NCI-H1092 treated with DMSO at 0.1 percent for 48 hours (cell line): ENCODE measurements around the gene SLFN12L.
"Not testable (repeated sequence)": the region's sequence is repeated elsewhere in the genome, so short reads cannot be mapped to it uniquely, and the experiment has no call there.

ENCODE experiments used
- DNase-seq: peaks from one replicate; lab custom pipeline; 2025; lab: John Stamatoyannopoulos, UW

Gene SLFN12L

DNA sequence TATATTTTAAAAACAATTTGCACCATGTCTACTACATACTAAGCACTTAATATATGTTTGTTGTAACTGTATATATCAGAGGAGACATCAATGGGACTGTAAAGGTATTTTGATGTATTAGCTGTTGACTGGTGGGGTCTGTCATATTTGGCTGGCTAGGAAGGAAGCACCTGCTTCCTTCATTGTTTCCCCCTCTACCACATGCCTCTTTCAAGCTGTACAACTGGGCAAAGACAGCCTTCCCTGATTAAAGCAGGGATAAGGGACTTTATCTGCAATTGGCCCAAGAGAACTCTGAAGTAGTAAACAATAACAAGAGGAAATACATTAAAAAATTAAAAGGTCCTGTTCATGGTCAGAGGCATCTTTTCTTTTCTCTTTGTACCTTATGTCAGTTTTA lies 5.5 kb upstream of the SLFN12L start:
- no peak for DNase-seq

DNA sequence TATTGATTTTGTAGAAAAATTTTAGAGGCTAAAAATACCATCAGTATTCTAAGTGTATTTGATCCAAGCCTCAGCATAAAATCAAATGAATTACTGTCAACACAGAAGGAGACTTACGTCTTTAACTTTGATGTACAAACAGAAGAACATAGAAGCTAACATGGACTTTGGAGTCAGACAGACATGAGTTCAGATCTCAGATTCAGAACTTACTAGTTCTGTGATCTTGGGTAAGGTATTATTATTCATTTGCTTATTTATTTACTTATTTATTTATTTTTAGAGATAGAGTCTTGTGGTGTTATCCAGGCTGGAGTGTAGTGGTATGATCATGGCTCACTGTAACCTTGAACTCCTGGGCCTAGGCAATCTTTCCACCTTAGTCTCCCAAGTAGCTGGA lies 4.0 kb upstream of the SLFN12L start:
- no peak for DNase-seq

DNA sequence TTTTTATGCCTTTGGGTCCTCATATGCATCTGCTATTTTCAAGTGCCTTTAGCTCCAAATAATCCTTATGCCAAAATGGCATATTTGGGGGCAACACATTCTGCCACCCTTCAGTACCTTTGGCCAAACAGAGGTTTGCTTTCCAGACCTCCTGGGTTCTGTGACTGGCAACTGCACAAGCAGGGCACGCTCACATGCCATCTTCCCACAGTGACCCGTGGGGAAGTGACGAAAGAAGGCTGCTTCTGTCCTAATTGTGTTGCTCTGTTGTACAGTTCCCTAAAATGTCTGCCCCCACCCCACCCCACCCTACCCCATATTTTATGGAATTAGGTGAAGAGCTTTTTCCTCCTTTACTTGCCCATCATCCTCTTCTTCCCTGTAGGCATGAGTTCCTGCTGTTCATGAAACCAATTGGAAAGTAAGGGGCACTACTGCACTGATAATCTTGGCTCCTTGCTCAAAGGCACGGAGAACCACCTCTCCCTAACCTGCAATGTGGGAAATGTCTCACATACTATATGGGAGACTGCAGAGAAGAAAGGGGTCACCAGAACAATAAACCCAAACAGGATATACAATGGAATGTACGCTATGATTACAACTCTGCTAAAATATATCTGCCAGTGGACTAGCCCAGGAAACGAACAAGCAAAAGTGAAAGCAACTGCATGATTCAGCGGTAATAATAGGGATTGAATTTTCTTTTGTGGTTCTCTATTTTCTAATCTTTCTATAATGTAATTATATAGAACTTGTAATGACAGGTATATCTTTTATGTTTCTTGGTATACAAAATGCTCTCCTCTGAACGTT lies 3.3 kb upstream of the SLFN12L start:
- no peak for DNase-seq

DNA sequence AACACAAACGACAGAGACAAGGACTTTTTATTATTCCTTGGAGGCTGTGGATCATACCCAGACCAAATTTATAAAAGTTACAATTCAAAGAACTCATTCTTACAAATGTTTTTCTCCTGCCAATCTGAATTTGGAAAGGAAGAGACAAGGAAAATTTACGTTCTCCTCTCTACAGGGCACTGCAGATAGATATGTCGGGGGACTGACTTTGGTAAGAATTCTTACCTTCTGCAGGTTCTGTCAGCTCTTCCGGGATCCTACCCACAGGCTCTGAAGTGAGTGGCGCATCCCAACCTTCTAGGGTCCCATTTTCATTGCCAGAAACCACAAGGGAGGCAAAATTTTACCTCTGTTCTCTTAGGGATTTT lies 2.2 kb upstream of the SLFN12L start:
- no peak for DNase-seq

DNA sequence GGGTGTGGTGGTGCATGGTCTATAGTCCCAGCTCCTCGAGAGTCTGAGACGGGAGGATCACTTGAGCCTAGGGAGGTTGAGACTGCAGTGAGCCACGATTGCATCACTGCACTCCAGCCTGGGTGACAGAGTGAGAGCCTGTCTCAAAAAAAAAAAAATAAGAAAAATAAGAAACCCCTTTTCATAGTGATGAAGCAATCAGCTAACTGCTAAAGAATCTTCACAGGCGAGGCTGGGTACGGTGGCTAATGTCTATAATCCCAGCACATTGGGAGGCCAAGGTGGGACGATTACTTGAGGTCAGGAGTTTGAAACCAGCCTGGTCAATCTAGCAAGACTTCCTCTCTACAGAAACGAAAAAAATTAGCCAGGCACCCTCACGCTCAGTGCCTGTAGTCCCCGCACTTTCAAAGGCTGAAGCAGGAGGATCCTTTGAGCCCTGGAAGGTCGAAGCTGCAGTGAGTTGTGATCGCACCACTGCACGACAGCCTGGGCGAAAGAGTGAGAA lies 760 bp downstream of the SLFN12L start:
- no peak for DNase-seq

DNA sequence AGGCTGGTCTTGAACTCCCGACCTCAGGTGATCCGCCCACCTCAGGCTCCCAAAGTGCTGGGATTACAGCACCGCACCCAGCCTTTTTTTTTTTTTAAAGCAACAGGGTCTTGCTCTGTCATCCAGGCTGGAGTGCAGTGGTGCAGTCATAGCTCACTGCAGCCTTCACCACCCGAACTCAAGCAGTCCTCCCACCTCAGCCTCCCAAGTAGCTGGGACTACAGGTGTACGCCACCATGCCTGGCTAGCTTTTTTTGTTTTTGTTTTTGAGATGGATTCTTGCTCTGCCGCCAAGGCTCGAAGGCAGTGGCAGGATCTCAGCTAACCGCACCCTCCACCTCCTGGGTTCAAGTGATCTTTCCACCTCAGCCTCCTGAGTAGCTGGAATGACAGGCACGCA lies 2.1 kb downstream of the SLFN12L start:
- DNase-seq, result not testable (repeated sequence)

DNA sequence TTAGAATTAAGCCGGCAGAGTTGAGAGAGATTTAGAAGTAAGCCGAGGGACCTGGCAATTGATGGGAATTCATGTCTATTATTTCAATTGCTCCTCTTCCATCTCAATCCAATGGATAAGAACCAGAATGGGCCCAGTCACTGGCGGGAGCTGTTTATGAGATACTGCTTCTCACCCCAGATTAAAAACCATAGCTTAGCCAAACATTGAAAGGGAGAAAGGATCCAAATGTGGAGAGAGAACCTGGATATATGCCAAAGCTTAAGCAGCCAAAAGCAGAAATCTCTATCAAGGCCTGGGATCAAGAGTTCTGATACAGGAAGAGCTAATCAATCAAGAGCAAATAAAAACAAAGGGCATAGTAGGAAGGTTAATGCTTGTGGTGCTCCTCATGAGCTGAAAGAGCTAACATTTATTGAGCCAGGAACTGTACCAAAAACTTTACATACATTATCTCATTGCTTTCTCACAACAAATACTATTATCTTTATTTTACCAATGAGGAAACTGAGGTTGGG lies 2.8 kb downstream of the SLFN12L start:
- no peak for DNase-seq

DNA sequence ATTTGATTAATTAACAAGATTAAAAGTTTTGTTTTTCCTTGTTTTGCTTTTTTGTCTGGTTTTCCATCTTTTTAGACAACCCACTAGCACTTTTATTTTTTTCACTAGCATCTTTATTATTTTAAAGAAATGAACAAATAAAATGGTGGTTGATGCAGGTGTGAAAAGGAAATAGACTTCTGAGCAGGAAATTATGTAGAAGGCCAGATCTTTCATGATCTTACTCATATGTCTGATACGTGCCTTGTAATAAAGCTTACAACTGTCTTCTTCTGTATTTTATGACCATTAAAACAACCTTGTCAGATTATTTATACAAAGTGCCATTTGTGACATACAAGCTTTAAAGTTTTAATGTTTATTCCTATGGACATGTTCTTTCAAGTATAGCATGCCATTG lies 6.3 kb downstream of the SLFN12L start:
- DNase-seq, result no peak

DNA sequence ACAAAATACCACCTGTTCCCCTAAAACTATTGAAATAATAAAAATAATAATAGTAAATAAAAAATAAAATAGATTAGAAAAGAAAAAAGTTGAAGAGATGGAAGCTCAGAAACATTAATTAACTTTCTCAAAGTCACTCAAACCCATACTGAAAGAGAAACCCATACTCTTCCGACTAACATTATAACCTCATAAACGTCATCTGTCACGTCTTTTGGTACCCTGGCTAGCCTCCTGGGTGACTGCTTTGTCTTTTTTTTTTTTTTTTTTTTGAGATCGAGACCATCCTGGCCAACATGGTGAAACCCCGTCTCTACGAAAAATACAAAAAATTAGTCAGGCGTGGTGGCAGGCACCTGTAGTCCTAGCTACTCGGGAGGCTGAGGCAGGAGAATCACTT lies 7.6 kb downstream of the SLFN12L start:
- no peak for DNase-seq

DNA sequence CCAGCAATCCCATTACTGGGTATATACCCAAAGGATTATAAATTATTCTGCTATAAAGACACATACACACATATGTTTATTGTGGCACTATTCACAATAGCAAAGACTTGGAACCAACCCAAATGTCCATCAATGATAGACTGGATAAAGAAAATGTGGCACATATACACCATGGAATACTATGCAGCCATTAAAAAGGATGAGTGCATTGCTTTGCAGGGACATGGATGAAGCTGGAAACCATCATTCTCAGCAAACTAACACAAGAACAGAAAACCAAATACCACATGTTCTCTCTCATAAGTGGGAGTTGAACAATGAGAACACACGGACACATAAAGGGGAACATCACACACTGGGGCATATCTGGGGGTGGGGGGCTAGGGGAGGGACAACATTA lies 8.2 kb downstream of the SLFN12L start:
- not testable (repeated sequence) for DNase-seq

DNA sequence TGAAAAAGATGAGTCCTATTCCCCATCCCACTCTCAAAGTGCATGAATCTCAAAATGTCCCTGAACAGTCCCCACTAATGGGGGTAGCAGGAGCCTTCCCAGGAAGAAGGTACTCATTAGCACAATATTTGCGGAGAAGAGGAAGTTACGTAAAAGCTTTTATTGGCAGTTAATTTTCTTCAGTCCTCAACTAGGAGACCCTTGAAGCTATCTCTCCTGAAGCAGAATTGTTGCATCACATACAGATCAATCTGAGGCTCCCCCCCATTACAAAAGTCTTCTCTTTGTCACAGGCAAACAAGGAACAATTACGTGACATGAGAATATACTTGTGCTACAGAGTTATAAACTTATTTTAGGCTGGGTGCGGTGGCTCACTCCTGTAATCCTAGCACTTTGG lies 14.2 kb downstream of the SLFN12L start:
- DNase-seq, result no peak

DNA sequence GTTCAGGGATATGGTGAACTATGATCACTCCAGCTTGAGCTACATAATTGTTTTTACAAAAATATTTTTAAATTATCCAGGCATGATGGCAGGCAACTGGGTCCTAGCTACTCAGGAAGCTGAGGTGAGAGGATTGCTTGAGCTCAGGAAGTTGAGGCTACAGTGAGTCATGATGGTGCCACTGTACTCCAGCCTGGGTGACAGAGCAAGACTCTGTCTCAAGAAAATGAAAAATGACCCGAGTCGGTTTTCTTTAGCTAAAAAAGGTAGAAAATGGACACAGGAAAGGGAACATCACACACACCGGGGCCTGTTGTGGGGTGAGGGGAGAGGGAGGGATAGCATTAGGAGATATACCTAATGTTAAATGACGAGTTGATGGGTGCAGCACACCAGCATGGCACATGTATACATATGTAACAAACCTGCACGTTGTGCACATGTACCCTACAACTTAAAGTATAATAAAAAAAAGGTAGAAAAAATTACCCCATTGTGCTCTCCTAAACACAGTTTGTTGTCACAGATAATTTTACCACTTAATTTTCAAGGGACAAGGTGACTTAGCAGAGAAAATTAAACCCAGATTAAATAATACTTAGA lies 15.7 kb downstream of the SLFN12L start:
- DNase-seq, result not testable (repeated sequence)

DNA sequence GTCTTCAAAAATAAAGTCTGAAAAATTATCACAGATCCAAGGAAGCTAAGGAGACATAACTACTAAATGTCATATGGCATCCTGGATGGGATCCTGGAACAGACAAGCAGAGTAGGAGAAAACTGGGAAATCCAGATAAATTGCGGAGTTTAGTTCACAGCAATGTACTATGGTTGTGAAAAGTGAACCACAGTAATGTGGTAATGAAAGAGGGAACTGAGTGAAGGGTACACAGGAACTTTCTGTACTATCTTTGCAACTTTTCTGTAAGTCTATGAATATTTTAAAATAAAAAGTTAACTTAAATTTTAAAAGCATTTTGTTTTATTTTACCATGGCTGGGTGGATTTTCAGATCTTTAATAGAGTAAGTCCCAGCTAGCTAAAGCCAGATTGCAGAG lies 16.3 kb downstream of the SLFN12L start:
- DNase-seq, result no peak

DNA sequence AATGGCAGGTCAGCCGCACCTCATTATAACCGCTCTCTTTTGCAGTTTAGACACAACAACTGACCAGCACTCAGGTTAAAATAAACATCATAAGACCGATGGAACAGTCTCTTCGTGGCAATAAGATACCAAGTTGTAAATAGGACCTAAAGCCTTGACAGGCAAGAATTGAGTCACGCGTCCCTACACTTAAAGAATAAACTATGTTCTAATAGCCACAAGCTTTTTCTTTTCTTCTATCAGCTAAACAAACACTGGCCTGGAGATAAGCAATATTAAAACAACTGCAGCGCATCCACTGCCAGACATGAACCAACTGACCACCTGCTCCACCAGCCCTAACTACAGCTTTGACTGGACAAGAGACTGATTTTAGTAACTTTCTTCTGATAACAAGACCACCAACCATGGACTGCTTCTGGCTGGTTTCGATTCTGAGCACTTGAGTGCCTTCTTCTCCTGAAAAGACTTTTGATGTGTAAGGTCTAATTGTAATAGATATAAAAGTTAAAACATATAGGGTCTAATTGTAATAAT lies 17.5 kb downstream of the SLFN12L start:
- DNase-seq, result no peak

DNA sequence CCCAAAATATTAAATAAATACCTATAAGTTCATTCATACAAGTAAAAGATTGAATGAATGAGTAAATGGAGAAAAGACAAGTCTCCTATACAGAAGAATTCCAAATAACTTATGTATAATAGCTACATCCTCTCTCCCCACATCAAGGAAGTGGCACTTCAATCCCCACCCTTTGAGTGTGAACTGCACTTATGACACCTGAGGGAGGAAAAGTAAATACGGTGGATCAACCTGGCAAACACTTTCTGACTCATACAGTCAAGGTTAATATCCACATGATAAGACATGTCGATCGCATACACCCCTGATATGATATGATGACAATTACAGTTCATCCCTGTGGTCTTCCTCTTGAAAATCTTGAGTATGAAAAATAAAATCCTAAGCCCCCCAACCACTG lies 18.0 kb downstream of the SLFN12L start:
- no peak for DNase-seq

DNA sequence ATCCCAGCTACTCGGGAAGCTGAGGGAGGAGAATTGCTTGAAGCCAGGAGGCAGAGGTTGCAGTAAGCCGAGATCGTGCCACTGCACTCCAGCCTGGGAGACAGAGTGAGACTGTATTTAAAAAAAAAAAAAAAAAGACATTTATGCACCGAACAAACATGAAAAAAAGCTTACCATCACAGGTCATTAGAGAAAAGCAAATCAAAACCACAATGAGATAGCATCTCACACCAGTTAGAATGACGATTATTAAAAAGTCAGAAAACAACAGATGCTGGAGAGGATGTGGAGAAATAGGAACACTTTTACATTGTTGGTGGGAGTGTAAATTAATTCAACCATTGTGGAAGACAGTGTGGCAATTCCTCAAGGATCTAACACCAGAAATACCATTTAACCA lies 19.0 kb downstream of the SLFN12L start:
- not testable (repeated sequence) for DNase-seq

DNA sequence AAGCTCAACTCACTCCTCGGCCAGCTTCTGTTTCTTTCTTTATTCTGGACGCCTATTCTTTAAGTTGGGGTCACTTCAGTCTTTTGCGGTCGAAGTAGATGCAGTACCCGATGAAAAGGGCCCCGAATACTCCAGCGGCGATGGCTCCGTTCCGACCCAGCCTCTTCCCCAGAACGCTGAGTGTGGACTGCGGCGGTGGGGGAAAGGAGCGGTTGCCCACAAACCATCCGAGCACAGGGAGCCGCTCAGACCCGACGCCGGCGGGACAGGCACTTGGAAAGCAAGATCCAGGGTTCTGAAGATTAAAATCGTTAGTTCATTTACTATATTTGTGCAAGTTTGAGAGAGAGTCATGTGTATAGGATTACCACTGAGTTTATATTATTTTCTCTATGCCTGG lies 22.5 kb downstream of the SLFN12L start:
- no peak for DNase-seq

DNA sequence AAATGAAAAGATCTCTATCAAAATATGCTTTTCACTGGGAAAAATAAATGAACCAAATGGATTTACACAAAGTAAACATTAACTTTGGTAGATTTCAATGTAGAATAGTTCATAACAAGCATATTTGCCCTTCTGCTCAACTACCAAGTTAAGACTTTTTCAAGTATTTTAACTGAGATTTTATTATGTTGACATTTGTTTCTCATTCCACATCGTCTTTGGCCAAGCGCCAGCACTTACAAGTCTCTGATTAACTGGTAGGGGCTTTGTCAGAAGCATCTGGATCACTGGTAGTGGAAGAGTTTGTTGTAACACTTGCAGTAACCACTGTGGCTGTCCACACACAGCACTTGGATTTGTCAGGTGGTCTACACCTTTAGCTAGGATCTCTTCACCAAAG lies 22.9 kb downstream of the SLFN12L start:
- no peak for DNase-seq

DNA sequence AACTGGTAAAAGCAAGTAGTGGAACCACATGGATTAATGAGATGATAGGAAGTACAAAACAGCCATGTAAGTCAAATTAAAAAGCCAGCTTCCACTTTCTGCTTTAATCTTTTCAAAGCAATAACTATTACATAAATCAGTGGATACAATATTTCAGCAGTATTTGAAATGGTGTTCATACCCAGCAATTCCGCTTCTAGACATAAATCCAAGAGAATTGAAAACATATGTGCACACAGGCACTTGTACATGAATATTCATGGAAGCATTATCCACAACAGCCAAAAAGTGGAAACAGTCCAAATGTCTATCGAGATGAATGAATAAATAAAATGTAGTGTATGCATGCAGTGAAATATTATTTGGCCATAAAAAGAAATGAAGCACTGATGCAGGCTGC lies 27.4 kb downstream of the SLFN12L start:
- no peak for DNase-seq

DNA sequence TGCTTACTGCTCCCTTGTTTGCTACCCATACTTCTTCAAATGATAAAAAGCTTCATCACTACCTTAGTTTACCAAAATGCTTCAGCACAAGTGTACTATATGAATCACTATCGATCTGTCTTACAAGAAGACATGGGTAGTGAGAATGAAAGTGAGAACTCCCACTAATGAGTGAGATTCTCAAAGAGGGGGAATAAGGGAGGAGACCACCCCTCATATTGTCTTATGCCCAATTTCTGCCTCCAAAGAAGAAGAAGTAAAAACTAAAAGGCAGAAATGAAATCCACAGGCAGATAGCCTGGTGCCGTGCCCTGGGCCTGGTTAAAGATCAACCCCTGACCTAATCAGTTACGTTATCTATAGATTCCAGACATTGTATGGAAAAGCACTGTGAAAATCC lies 29.8 kb downstream of the SLFN12L start:
- not testable (repeated sequence) for DNase-seq

DNA sequence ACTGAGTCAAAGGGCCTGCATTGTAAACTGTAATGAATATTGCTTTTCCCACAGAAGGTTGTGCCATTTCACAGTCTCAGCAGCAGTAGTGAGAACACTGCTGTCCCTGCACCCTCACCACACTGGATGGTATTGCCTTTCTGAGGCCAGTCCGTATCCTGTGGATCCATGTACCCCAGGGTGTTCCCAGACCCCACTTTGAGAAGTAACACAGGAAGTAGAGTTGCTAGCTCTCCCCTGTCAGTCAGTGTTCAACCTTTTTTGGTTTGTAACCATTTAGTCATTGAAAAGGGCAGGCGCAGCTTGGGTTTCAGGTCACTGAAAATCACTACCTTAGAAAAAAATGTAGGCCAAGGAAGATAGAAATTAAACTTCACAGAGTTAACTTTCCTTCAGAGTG lies 37.9 kb downstream of the SLFN12L start:
- DNase-seq, result no peak

DNA sequence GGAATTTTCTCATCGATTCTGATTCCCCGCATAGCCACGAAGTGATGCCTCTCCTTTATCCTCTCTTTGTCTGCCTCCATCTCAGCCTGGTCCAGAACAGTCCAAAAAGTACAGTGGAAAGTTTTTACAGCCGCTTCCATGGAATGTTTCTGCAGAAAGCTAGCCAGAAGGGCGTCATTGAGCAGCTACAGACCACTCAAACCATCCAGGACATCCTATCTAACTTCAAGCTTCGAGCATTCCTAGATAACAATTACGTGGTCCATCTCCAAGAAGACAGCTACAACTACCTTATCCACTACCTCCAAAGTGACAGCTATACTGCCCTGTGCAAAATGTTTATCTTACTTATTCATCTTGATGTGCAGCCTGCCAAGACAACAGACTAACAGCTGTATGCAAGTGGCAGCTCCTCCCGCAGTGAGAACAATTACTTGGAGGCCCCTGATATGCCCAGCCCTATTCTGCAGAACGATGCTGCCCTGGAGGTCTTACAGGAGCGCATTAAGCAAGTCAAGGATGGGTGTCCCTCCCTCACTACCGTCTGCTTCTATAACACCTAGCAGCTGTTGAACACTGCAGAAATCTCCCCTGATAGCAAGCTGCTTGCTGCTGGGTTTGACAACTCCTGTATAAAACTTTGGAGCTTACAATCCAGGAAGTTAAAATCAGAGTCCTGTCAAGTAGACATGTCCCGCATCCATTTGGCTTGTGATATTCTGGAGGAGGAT lies 38.9 kb downstream of the SLFN12L start:
- DNase-seq, result no peak
